Smooth muscle cell (in vitro differentiated cells): ENCODE data around the gene MCFD2. TPM values are rescaled to one million over a fixed set of nuclear protein-coding genes. Genes with fewer than 3 reads are reported as not detected.

Experiments
- DNase-seq: peaks from one replicate; lab custom pipeline; 2025; ENCODE audit not compliant: unreplicated experiment; lab: John Stamatoyannopoulos, UW
- H2AFZ ChIP-seq: fragments of 200-600 bp; sonication (generic); 2 replicates; pipeline ENCODE4 v1.6.0; 2016; ENCODE audit warnings: antibody characterized with exemption, low read depth, mild to moderate bottlenecking
- H3F3A ChIP-seq: fragments of 200-600 bp; sonication (generic); 2 replicates; pipeline ENCODE4 v1.6.0; 2017; ENCODE audit warnings: antibody characterized with exemption, low read depth
- H3K27ac ChIP-seq: fragments of 200-600 bp; sonication (generic); 2 replicates; pipeline ENCODE4 v1.5.1; 2016; ENCODE audit warnings: low read depth, mild to moderate bottlenecking
- H3K27me3 ChIP-seq: fragments of 200-600 bp; sonication (generic); 2 replicates; pipeline ENCODE4 v1.6.1; 2016; ENCODE audit warnings: low read depth, mild to moderate bottlenecking
- H3K36me3 ChIP-seq: fragments of 200-600 bp; sonication (generic); 2 replicates; pipeline ENCODE4 v1.5.1; 2016; ENCODE audit warnings: low read depth
- H3K4me1 ChIP-seq: fragments of 200-600 bp; sonication (generic); 2 replicates; pipeline ENCODE4 v1.5.1; 2016; ENCODE audit warnings: low read depth
- H3K4me2 ChIP-seq: fragments of 200-600 bp; sonication (generic); 2 replicates; pipeline ENCODE4 v1.6.0; 2016; ENCODE audit warnings: mild to moderate bottlenecking
- H3K4me3 ChIP-seq: fragments of 200-600 bp; sonication (generic); 2 replicates; pipeline ENCODE4 v1.5.1; 2016; ENCODE audit warnings: mild to moderate bottlenecking
- H3K79me2 ChIP-seq: fragments of 200-600 bp; sonication (generic); 2 replicates; pipeline ENCODE4 v1.6.0; 2016; ENCODE audit warnings: low read depth, mild to moderate bottlenecking
- H3K9ac ChIP-seq: fragments of 200-600 bp; sonication (generic); 2 replicates; pipeline ENCODE4 v1.6.0; 2016; ENCODE audit warnings: low read depth
- H3K9me3 ChIP-seq: fragments of 200-600 bp; sonication (generic); replicated peaks from 2 replicates; pipeline ENCODE4 v1.5.1; 2016; ENCODE audit warnings: low read depth
- H4K20me1 ChIP-seq: fragments of 200-600 bp; sonication (generic); 2 replicates; pipeline ENCODE4 v1.6.0; 2016; ENCODE audit warnings: low read depth
- CTCF ChIP-seq: fragments of 200-600 bp; sonication (generic); IDR thresholded peaks from 2 replicates; pipeline ENCODE4 v1.5.1; 2017; ENCODE audit warnings: borderline replicate concordance, mild to moderate bottlenecking, antibody characterized with exemption; ENCODE audit not compliant: insufficient read depth, poor library complexity, severe bottlenecking
- WGBS: methylation state at CpG from one replicate; pipeline ENCODE4 v1.1.7; 2016; ENCODE audit warnings: low lambda C conversion rate; 5-methylcytosine and 5-hydroxymethylcytosine counted together
- polyA plus RNA-seq: library from polyadenylated mRNA; unstranded; fragments of >200 nt; fragmentation: Nextera tagmentation; extraction: Ambion mirVana; gene quantifications from 2 replicates; pipeline ENCODE4 v1.2.1, GENCODE V29; 2016
- total RNA-seq: library from RNA; depleted of rRNA; stranded (reverse); fragments of >200 nt; gene quantifications from 2 replicates; pipeline ENCODE4 v1.2.3, GENCODE V29; 2014

MCFD2 gene
- total and polyA plus RNA-seq, 2 experiments from 2014 or later: 100 to 167 TPM

- DNase-seq: peak; percentile 67
- Histone ChIP-seq H4K20me1 (peaks cover 38% of the 10 kb centered on the region), H3K4me2 (peak overlapping the region; percentile 100), H3K79me2 (peaks cover 60% of the 10 kb centered on the region), H3K9me3 (no peaks in the 10 kb centered on the region), H2AFZ (peak overlapping the region; percentile 71), H3K27me3 (no peaks in the 10 kb centered on the region), H3K36me3 (no peaks in the 10 kb centered on the region), H3F3A (peaks cover 7% of the 10 kb centered on the region), H3K9ac (peak overlapping the region; percentile 97), H3K4me1 (peaks cover 23% of the 10 kb centered on the region), H3K27ac (peak overlapping the region; percentile 85), H3K4me3 (peak overlapping the region; percentile 92)
- no peak for TF ChIP-seq CTCF
- 1% methylated on average over 45 of the region's 55 CpGs for WGBS
Measured at GRCh38 chr2:46915811-46916630, 415 bp upstream of the MCFD2 start.

DNA sequence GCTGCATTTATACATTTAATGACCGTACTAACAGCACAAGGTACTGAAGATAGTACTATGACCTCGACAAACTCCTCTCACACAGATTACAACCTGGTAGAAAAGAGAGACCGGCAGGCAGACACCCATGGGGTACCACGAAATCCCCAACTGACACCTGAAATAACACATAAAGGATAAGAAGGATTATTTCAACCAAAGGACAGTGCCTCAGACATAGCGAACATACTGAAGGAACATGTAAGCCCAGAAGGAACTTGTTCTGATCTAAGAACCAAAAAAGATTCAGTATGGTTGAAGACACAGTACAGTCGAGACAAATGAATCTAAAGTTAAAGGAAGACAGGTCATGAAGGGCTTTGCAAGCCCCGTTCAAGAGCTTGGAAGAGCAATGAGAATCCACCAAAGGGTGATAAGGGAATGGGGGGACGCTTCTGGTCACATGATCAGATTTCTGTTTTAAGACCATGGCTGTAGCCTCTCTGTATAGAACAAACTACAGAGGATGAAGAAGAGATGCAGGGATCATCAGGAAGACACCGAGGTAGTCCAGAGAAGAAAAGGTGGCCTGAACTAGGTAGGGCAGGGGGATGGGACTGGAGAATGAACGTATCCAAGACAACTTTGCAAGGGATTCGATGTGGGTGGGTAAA, 902 bp downstream of the MCFD2 start:
- H2AFZ ChIP-seq: peak overlapping the region; percentile 92
- peak overlapping the region; percentile 97 for H3K9ac ChIP-seq
- TF ChIP-seq CTCF: no peak
- H3K4me1 ChIP-seq: peaks cover 23% of the 10 kb centered on the region
- no peaks in the 10 kb centered on the region for H3K36me3 ChIP-seq
- peak overlapping the region; percentile 85 for H3K27ac ChIP-seq
- 39% methylated on average over 11 of the region's 11 CpGs for WGBS
- no peaks in the 10 kb centered on the region for H3K27me3 ChIP-seq
- peak overlapping the region; percentile 92 for H3K4me3 ChIP-seq
- peaks cover 64% of the 10 kb centered on the region for H3K79me2 ChIP-seq
- no peaks in the 10 kb centered on the region for H3K9me3 ChIP-seq
- no peak for DNase-seq
- peak overlapping the region; percentile 100 for H3K4me2 ChIP-seq
- H3F3A ChIP-seq: peaks cover 7% of the 10 kb centered on the region
- H4K20me1 ChIP-seq: peaks cover 51% of the 10 kb centered on the region

DNA sequence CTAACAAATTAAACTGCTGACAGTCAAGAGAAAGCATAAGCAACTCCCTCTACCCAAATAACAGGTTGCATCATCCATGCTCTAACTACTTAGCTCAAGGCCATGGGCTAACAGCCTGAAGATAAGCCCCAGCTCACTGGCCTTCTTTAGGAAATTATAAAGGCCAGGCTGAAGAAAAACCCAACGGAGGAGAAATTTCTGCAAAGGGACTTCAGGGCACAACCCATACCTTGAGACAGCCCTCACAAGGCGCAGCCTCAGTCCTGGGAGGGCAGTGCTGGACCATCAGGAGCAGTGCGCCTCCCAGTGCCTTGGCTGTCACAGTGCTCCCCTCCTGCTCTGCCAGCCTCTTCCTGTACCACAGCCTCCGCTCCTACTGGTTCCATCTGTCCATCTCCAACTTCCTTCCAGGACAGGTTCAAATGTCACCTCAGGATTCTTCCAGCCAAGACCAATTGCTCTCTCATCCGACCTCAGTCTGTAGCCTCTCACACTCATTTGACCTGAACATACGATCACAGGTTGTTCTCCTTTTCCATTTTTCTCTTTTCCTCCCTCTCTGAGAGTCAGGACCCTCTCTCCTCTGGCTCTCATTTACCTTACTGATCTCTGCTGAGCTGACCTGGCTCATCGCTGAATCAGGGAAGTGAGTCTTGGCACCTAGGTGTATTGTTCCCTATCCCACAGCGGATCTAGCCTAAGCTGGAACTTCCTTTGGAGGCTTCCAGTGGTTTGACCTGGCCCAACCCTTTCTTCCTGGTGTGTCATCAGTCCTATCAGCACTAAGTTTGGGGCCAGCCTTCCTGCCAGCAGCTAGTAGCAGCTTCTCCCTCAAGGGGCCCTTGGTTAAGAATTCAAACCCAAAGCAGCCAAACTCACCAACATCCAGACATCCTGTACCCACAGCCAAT, 1.9 kb downstream of the MCFD2 start:
- no peaks in the 10 kb centered on the region for H3K9me3 ChIP-seq
- no peaks in the 10 kb centered on the region for H3K36me3 ChIP-seq
- peak overlapping the region; percentile 100 for H3K4me2 ChIP-seq
- H3K9ac ChIP-seq: peak overlapping the region; percentile 97
- peaks cover 23% of the 10 kb centered on the region for H3K4me1 ChIP-seq
- H2AFZ ChIP-seq: no peak overlapping the region
- H3F3A ChIP-seq: peaks cover 7% of the 10 kb centered on the region
- H4K20me1 ChIP-seq: peaks cover 60% of the 10 kb centered on the region
- no peak for TF ChIP-seq CTCF
- no peak for DNase-seq
- WGBS: 83% methylated on average over 8 of the region's 8 CpGs
- H3K27ac ChIP-seq: peak overlapping the region; percentile 85
- peak overlapping the region; percentile 92 for H3K4me3 ChIP-seq
- H3K27me3 ChIP-seq: no peaks in the 10 kb centered on the region
- peaks cover 60% of the 10 kb centered on the region for H3K79me2 ChIP-seq
